Upper lobe of right lung (tissue), 1 donor: ENCODE measurements around the gene EFHC1. TPM values are rescaled to one million over a fixed set of nuclear protein-coding genes. Genes with fewer than 3 reads are reported as not detected.

Experiments used
- ATAC-seq: fragments of 200-7000 bp; cut with Tn5 transposase; one replicate; pipeline ENCODE4 v1.9.1; 2020; ENCODE audit warnings: mild to moderate bottlenecking, moderate library complexity
- DNase-seq: peaks from one replicate; pipeline ENCODE4 v3.0.0-alpha.2; 2020
- H3K27ac ChIP-seq: fragments of 200-600 bp; one replicate; pipeline ENCODE4 v1.8.0; 2022
- H3K27me3 ChIP-seq: fragments of 200-600 bp; one replicate; pipeline ENCODE4 v1.8.0; 2022; ENCODE audit warnings: mild to moderate bottlenecking
- H3K36me3 ChIP-seq: fragments of 200-600 bp; one replicate; pipeline ENCODE4 v1.8.0; 2022
- H3K4me1 ChIP-seq: fragments of 200-600 bp; one replicate; pipeline ENCODE4 v1.8.0; 2022
- H3K4me3 ChIP-seq: fragments of 200-600 bp; one replicate; pipeline ENCODE4 v1.8.0; 2022; ENCODE audit warnings: mild to moderate bottlenecking
- H3K9me3 ChIP-seq: fragments of 200-600 bp; one replicate; pipeline ENCODE4 v1.8.0; 2022
- CTCF ChIP-seq: fragments of 200-600 bp; IDR thresholded peaks from one replicate; pipeline ENCODE4 v1.8.0; 2022; ENCODE audit warnings: antibody characterized with exemption
- intact Hi-C: fragments of 100-400 bp; cut with DNase I; formaldehyde crosslinking; loops from one replicate; pipeline ENCODE4 v1.11.0; 2022
- total RNA-seq: library from RNA; stranded (reverse); fragmentation: NEBNext Ultra II Directional; extraction: Animal tissue kit (Norgen Biotek cat#: 25700); gene quantifications from one replicate; pipeline ENCODE4 v1.2.1, GENCODE V29; 2021
- donor health status: DM: no; HTN: yes; CAD: no; lungs with severe emphysema.

Gene EFHC1
- total RNA-seq, 1 donor from 2014 or later, result 16.8 TPM

- intact Hi-C loops, result no loop called here
- Histone ChIP-seq H3K36me3 (no peaks in the 10 kb centered on the region), H3K27me3 (no peaks in the 10 kb centered on the region), H3K4me1 (no peaks in the 10 kb centered on the region), H3K27ac (no peak overlapping the region), H3K4me3 (no peak overlapping the region), H3K9me3 (no peaks in the 10 kb centered on the region)
- ATAC-seq, result no peak
- TF ChIP-seq CTCF, result no peak
- DNase-seq, result no peak
Measured at GRCh38 chr6:52493669-52494068, 73.5 kb downstream of the EFHC1 start.

- H3K4me3 ChIP-seq, result no peak overlapping the region
- intact Hi-C loops, result no loop called here
- TF ChIP-seq CTCF, result no peak
- no peaks in the 10 kb centered on the region for H3K27me3 ChIP-seq
- DNase-seq (no peak), ATAC-seq (no peak)
- H3K27ac ChIP-seq, result no peak overlapping the region
- no peaks in the 10 kb centered on the region for H3K9me3 ChIP-seq
- no peaks in the 10 kb centered on the region for H3K4me1 ChIP-seq
- H3K36me3 ChIP-seq, result no peaks in the 10 kb centered on the region
Measured at GRCh38 chr6:52494298-52495072, 74.3 kb downstream of the EFHC1 start.

DNA sequence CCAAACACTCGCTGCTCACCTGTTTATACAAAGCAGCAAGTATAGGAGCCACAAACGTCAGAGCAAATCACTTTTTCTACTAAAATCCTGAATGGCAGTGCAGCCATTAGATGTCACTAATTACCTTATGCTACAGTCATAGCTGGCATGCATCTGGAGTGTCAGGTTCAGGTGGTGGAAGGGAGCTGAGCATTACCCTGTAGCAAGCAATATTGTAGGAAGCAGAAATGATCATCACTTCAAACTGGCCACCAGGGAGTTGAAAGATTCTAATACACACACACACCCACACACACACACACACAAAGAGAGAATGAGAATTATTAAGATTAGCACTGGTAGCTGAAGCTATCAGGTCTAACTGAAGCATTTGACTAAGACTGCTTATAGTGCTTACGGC lies 75.8 kb downstream of the EFHC1 start:
- no peaks in the 10 kb centered on the region for H3K9me3 ChIP-seq
- H3K27me3 ChIP-seq, result no peaks in the 10 kb centered on the region
- H3K36me3 ChIP-seq, result no peaks in the 10 kb centered on the region
- ATAC-seq (no peak), DNase-seq (no peak)
- H3K27ac ChIP-seq, result no peak overlapping the region
- intact Hi-C loops, result no loop called here
- no peaks in the 10 kb centered on the region for H3K4me1 ChIP-seq
- no peak overlapping the region for H3K4me3 ChIP-seq
- TF ChIP-seq CTCF, result no peak

- Histone ChIP-seq H3K36me3 (peaks cover 5% of the 10 kb centered on the region), H3K9me3 (no peaks in the 10 kb centered on the region), H3K4me3 (no peak overlapping the region), H3K27ac (no peak overlapping the region), H3K27me3 (no peaks in the 10 kb centered on the region), H3K4me1 (no peaks in the 10 kb centered on the region)
- no peak for TF ChIP-seq CTCF
- ATAC-seq, result no peak
- intact Hi-C loops, result no loop called here
- DNase-seq, result no peak
Measured at GRCh38 chr6:52496631-52497030, 76.5 kb downstream of the EFHC1 start.

GRCh38 chr6:52497652-52498408 lies 77.7 kb downstream of the EFHC1 start:
- no peak for TF ChIP-seq CTCF
- intact Hi-C loops, result no loop called here
- no peak overlapping the region for H3K4me3 ChIP-seq
- no peak overlapping the region for H3K27ac ChIP-seq
- ATAC-seq (peak; percentile 54), DNase-seq (no peak)
- peaks cover 12% of the 10 kb centered on the region for H3K36me3 ChIP-seq
- H3K4me1 ChIP-seq, result no peaks in the 10 kb centered on the region
- no peaks in the 10 kb centered on the region for H3K9me3 ChIP-seq
- H3K27me3 ChIP-seq, result no peaks in the 10 kb centered on the region
